HEK293 (cell line): ENCODE measurements around the gene DMD.

Experiments used
- PATZ1 ChIP-seq: fragments of 450-650 bp; formaldehyde crosslinking; IDR thresholded peaks from 2 replicates; pipeline ENCODE4 v1.5.1; 2016; ENCODE audit warnings: missing biosample characterization, missing genetic modification characterization
- PBX3 ChIP-seq: sonication (generic); formaldehyde crosslinking; IDR thresholded peaks from 2 replicates; pipeline ENCODE4 v1.8.1; 2022; ENCODE audit warnings: mild to moderate bottlenecking, moderate library complexity, missing genetic modification reagents
- REST ChIP-seq: fragments of 450-650 bp; formaldehyde crosslinking; IDR thresholded peaks from 2 replicates; pipeline ENCODE4 v1.5.1; 2016; ENCODE audit warnings: missing biosample characterization, missing genetic modification characterization

DNA sequence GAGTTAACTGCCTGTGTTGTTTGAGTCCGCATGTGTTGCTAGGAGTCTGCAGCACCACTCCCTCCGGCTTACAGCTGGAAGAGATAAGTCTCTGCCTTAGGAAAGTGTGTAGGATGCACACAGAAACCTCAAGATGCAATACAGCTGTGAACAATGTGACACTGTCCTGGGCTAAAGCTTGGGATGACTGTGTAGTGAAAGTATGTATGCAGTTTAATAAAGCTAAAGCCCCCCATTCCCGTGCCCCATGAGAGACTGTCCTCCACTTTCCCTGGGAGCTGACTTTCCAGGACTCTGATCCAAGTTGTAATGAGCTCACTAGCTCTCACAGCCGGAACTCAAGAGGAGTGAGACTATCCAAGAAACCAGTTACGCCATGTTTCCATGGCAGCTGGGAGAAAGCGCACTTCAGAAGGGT lies 1982.9 kb downstream of the DMD start:
- TF ChIP-seq PATZ1 (tag by site-specific recombination): no peak
- no peak for TF ChIP-seq PBX3 (CRISPR knock-in tag)
- TF ChIP-seq REST (tag by site-specific recombination): no peak
